Testis (tissue), 3 donors: ENCODE measurements around the gene CD9. TPM values are rescaled to one million over a fixed set of nuclear protein-coding genes. Genes with fewer than 3 reads are reported as not detected.

ENCODE experiments used
- DNase-seq: peaks from one replicate; pipeline ENCODE4 v3.0.0-alpha.2; 2019
- H3K27ac ChIP-seq, 2 donors: fragments of 200-600 bp; sonication (generic); one replicate each; pipeline ENCODE4 v1.5.1; 2019
- H3K27me3 ChIP-seq: fragments of 200-600 bp; sonication (generic); one replicate; pipeline ENCODE4 v1.5.1; 2019
- H3K36me3 ChIP-seq: fragments of 200-600 bp; sonication (generic); one replicate; pipeline ENCODE4 v1.5.1; 2017; ENCODE audit warnings: low read depth; ENCODE audit errors: missing control alignments
- H3K4me1 ChIP-seq: fragments of 200-600 bp; sonication (generic); one replicate; pipeline ENCODE4 v1.5.1; 2019
- H3K4me3 ChIP-seq, 2 donors: fragments of 200-600 bp; sonication (generic); one replicate each; pipeline ENCODE4 v1.5.1; 2017 to 2019
- H3K9me3 ChIP-seq: fragments of 200-600 bp; sonication (generic); one replicate; pipeline ENCODE4 v1.5.1; 2017
- CTCF ChIP-seq, 3 experiments: fragments of 450-650 bp in 2 of 3; fragments of 200-600 bp in 1 of 3; sonication (generic) in 1 of 3; IDR thresholded peaks; one replicate each; pipeline ENCODE4 v1.5.1; 2016 to 2019; ENCODE audit warnings: antibody characterized with exemption in 3 of 3, mild to moderate bottlenecking in 2 of 3, moderate library complexity in 1 of 3
- POLR2A ChIP-seq: fragments of 450-650 bp; IDR thresholded peaks from one replicate; pipeline ENCODE4 v1.6.1; 2017; ENCODE audit warnings: antibody characterized with exemption, mild to moderate bottlenecking, moderate library complexity
- WGBS, 2 donors: methylation state at CpG; one replicate each; pipeline ENCODE4 v1.1.5; 2018; 5-methylcytosine and 5-hydroxymethylcytosine counted together
- intact Hi-C: fragments of 100-400 bp; cut with DNase I; formaldehyde crosslinking; loops from one replicate; pipeline ENCODE4 v1.15.1; 2023; ENCODE audit warnings: low total_unique reads
- polyA plus RNA-seq: library from polyadenylated mRNA; stranded (reverse); fragments of 350-450 nt; fragmentation: Illumina TruSeq; extraction: RNeasy Lipid Tissue Mini Kit (QIAGEN cat#74804); gene quantifications from one replicate; pipeline ENCODE4 v1.2.3, GENCODE V29; 2014; ENCODE audit warnings: low read depth, low replicate concordance; ENCODE audit not compliant: insufficient read depth
- total RNA-seq, 2 donors: library from RNA; depleted of rRNA; stranded (reverse); fragments of >200 nt; gene quantifications; one replicate each; pipeline ENCODE4 v1.2.3, GENCODE V29; 2016

CD9 gene
- total and polyA plus RNA-seq, 3 donors from 2014 or later, result 31.2 to 94.2 (median 53.1) TPM

- Histone ChIP-seq H3K36me3 (no peaks in the 10 kb centered on the region), H3K27ac (no peak overlapping the region), H3K4me1 (peaks cover 34% of the 10 kb centered on the region), H3K27me3 (no peaks in the 10 kb centered on the region), H3K9me3 (no peaks in the 10 kb centered on the region), H3K4me3 (no peak overlapping the region)
- intact Hi-C loops, result no loop called here
- TF ChIP-seq POLR2A, result no peak
- no peak for TF ChIP-seq CTCF (IDR thresholded peaks at IDR 0.05)
- WGBS, 2 donors, result 76 to 77% methylated on average over 15 of the region's 15 CpGs
- no peak for DNase-seq
These were observed 33.1 kb downstream of the CD9 start for GRCh38 chr12:6233121-6233971.

- DNase-seq, result no peak
- no peaks in the 10 kb centered on the region for H3K9me3 ChIP-seq
- H3K36me3 ChIP-seq, result no peaks in the 10 kb centered on the region
- H3K27ac ChIP-seq, result no peak overlapping the region
- peaks cover 28% of the 10 kb centered on the region for H3K4me1 ChIP-seq
- TF ChIP-seq CTCF (IDR thresholded peaks at IDR 0.05) (no peak), POLR2A (no peak)
- intact Hi-C loops, result no loop called here
- no peaks in the 10 kb centered on the region for H3K27me3 ChIP-seq
- 75 to 80% methylated on average over 3 of the region's 3 CpGs for WGBS, 2 donors
- no peak overlapping the region for H3K4me3 ChIP-seq
These were observed 34.0 kb downstream of the CD9 start for GRCh38 chr12:6234214-6234613.

GRCh38 chr12:6234906-6235305 lies 34.7 kb downstream of the CD9 start:
- no peak for TF ChIP-seq POLR2A
- no peak for TF ChIP-seq CTCF (IDR thresholded peaks at IDR 0.05)
- H3K27ac ChIP-seq, result no peak overlapping the region
- H3K4me3 ChIP-seq, result no peak overlapping the region
- H3K4me1 ChIP-seq, result peaks cover 22% of the 10 kb centered on the region
- no peak for DNase-seq
- H3K27me3 ChIP-seq, result no peaks in the 10 kb centered on the region
- 75 to 81% methylated on average over 7 of the region's 7 CpGs for WGBS, 2 donors
- no peaks in the 10 kb centered on the region for H3K9me3 ChIP-seq
- no peaks in the 10 kb centered on the region for H3K36me3 ChIP-seq
- intact Hi-C loops, result no loop called here

- Histone ChIP-seq H3K36me3 (no peaks in the 10 kb centered on the region), H3K4me3 (no peak overlapping the region), H3K4me1 (peaks cover 16% of the 10 kb centered on the region), H3K27me3 (no peaks in the 10 kb centered on the region), H3K9me3 (no peaks in the 10 kb centered on the region), H3K27ac (no peak overlapping the region)
- WGBS, 2 donors, result 52 to 66% methylated on average over 8 to 9 of the region's 9 CpGs
- no peak for TF ChIP-seq CTCF (IDR thresholded peaks at IDR 0.05)
- TF ChIP-seq POLR2A, result no peak
- peak; percentile 76 for DNase-seq
- intact Hi-C loops, result no loop called here
These were observed 35.3 kb downstream of the CD9 start for GRCh38 chr12:6235499-6235898.
